Stromal cell of bone marrow (primary cell): Measurements from ENCODE around the gene ERBB3.
A peak's percentile ranks its signal among the peaks of the same experiment; 100 is the strongest.
"Not testable (repeated sequence)": the region's sequence is repeated elsewhere in the genome, so short reads cannot be mapped to it uniquely, and the experiment has no call there.

Experiments
- DNase-seq: peaks from one replicate; pipeline ENCODE4 v3.0.0-alpha.2; 2012; ENCODE audit warnings: low read depth

Gene ERBB3

GRCh38 chr12:56114084-56114483, 34.1 kb downstream of the ERBB3 start:
- DNase-seq = no peak

- DNase-seq = no peak
Observed at GRCh38 chr12:56115329-56115728, 35.4 kb downstream of the ERBB3 start.

- peak; percentile 89 for DNase-seq
Observed at GRCh38 chr12:56116267-56117081, 36.5 kb downstream of the ERBB3 start, which contains the start of gene RPL41. TSS of gene RPL41 (plus strand) at chr12:56116633.

GRCh38 chr12:56117082-56117706, 37.2 kb downstream of the ERBB3 start:
- not testable (repeated sequence) for DNase-seq

GRCh38 chr12:56117778-56118687, 38.1 kb downstream of the ERBB3 start, which contains the start of gene ZC3H10:
TSS of gene ZC3H10 (plus strand) at chr12:56118266. CDS start at chr12:56120563, 2,297 bp downstream.
- DNase-seq = peak; percentile 98

GRCh38 chr12:56118688-56119357, 38.9 kb downstream of the ERBB3 start:
- no peak for DNase-seq

GRCh38 chr12:56119361-56119796, 39.4 kb downstream of the ERBB3 start:
- peak; percentile 76 for DNase-seq

GRCh38 chr12:56120158-56120846, 40.3 kb downstream of the ERBB3 start:
- DNase-seq = no peak

GRCh38 chr12:56121204-56121870, 41.4 kb downstream of the ERBB3 start:
- DNase-seq = no peak

GRCh38 chr12:56122637-56123036, 42.7 kb downstream of the ERBB3 start:
- no peak for DNase-seq

- no peak for DNase-seq
Observed at GRCh38 chr12:56124133-56124532, 44.2 kb downstream of the ERBB3 start.

- DNase-seq = no peak
Observed at GRCh38 chr12:56126732-56127239, 46.8 kb downstream of the ERBB3 start.

- no peak for DNase-seq
Observed at GRCh38 chr12:56127485-56127887, 47.5 kb downstream of the ERBB3 start.

GRCh38 chr12:56127888-56128669, 48.1 kb downstream of the ERBB3 start, which contains the start of gene ESYT1:
TSS of gene ESYT1 (plus strand) at chr12:56128267. CDS start at chr12:56128320, 53 bp downstream.
- peak; percentile 100 for DNase-seq

GRCh38 chr12:56128670-56129205, 48.8 kb downstream of the ERBB3 start:
- no peak for DNase-seq

GRCh38 chr12:56129206-56129941, 49.4 kb downstream of the ERBB3 start:
- no peak for DNase-seq

GRCh38 chr12:56129942-56130495, 50.1 kb downstream of the ERBB3 start:
- DNase-seq = no peak

- DNase-seq = no peak
Observed at GRCh38 chr12:56130876-56131275, 50.9 kb downstream of the ERBB3 start.
